IPS-18c (cell line): ENCODE data around the gene RPL28.
"Not testable (repeated sequence)": the region's sequence is repeated elsewhere in the genome, so short reads cannot be mapped to it uniquely, and the experiment has no call there.

Experiments
- H3K4me3 ChIP-seq: 2 replicates; pipeline ENCODE4 v1.7.0; 2013; ENCODE audit warnings: low read depth, mild to moderate bottlenecking, low read length, moderate library complexity; ENCODE audit not compliant: insufficient read depth
- H3K9me3 ChIP-seq: one replicate; pipeline ENCODE4 v1.6.1; 2013; ENCODE audit warnings: mild to moderate bottlenecking, low read length, moderate library complexity; ENCODE audit not compliant: control insufficient read depth, insufficient read depth

RPL28 gene

DNA sequence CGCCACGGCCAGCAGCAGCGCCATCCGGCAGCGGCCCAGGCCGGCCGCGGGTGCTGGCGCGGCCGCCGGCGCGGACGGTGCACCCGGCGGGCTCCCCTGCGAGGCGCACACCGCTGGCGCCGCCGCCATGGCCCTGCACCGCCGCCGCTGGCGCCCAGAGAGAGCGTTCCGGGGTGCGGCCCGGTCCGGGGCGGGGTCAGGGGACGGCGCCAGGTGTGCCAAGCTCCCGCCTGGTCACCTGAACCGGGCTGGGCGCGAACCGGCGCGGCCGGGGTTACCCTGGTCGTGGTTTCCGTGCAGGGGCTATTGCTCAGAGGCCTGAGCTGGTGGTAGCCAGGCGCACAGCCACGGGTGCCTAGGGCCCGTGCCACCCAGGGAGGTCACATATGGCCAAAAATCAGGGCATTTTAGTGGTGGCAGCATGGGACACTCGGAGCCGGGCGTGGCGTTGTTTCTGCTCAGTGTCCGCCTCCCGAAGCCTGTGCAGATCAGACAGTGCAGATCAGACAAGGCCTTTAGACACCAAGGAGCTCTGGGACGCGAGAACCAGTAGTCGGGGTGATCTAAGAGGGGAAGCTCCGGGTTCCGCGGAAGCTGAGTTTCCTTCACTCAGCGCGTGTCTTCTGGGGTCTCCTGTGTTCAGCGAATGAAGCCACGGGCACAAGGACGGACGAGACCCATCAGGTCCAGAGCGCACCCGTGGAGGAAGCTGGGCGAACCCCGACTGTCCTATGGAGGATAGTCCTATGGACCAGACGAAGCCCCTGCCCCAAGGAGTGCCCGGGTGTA, 1.4 kb upstream of the RPL28 start, which contains the start of gene TMEM238:
TMEM238 (minus strand) TSS at position 162 of the 789 bp plus-strand sequence; CDS start at position 129, 33 bp downstream.
- peak within 1 kb of the TSS; percentile 88 for H3K4me3 ChIP-seq
- H3K9me3 ChIP-seq, result no peaks in the 10 kb centered on the region

DNA sequence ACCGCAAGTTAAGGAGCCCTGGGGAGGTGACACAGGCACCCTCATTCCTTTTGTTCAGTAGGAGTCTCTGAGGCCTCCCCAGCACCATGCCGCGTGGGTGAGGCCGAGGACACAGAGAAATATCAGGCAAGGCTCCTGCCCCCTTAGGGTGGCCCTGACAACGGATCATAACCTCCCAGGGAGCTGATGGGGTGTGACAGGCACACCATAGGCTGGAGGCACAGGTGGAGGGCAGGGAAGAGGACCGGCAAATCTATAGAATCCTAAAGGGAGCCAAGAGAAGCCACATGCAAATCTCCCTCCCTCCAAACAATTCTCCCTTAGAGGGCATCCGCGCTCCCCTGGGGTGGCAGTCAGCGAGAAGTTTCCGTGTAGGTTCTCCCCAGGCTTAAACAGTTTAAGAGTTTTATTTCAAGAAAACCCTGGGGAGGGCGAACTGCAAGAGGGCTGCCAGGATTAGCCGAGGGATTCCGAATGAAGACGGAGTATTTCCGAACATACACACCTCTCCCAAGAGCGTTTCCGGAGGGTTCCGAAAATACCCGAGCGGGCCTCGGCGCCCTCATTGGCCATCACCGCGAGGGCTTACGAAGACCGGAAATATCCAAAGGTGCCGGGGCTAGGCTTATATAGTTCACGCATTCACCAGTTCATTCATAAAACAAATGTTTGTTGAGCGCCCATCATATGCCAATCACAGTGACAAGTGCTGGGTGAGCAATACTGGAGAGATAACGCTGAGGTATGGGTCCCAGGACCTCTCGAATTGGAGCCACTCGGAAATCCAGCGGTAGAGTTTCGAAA, 610 bp upstream of the RPL28 start:
- H3K9me3 ChIP-seq, result no peaks in the 10 kb centered on the region
- peak overlapping the region; percentile 88 for H3K4me3 ChIP-seq

DNA sequence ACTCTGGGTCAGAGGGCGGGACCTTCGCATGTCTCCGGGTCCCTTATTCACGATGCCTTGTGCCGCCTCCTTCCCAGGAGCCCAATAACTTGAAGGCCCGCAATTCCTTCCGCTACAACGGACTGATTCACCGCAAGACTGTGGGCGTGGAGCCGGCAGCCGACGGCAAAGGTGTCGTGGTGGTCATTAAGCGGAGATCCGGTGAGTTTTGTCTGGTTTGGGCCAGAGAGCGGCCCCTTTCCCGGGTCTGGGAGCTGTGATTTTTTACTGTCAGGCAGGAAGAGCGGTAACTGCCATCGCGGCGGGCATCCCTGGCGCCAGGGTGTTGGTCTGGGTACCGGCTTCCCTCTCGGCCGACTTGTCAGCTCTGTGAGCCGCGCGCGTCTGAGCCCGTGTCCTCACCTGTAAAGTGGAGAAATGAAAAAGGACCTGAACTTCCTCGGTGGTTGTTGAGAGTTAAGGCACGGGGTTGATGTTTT, 800 bp downstream of the RPL28 start:
- H3K9me3 ChIP-seq, result no peaks in the 10 kb centered on the region

DNA sequence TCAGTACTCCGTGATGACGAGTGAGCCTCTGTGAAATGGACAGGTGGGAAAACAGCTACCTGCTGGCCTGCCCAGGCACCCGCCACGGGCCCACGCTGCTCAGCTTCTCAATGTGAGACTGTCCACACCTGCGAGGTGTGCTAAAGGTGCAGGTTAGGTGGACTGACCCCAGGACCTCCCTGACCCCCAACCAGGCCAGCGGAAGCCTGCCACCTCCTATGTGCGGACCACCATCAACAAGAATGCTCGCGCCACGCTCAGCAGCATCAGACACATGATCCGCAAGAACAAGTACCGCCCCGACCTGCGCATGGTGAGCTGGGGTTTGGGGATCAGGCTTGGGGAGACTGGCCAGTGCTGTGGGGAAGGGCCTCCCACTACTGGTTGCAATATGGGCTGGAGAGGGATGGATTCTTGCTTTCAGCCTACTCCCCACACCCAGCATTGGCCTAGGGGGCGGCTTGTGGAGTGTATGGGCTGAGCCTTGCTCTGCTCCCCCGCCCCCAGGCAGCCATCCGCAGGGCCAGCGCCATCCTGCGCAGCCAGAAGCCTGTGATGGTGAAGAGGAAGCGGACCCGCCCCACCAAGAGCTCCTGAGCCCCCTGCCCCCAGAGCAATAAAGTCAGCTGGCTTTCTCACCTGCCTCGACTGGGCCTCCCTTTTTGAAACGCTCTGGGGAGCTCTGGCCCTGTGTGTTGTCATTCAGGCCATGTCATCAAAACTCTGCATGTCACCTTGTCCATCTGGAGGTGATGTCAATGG, 2.2 kb downstream of the RPL28 start:
- H3K4me3 ChIP-seq, result peak overlapping the region; percentile 88
- H3K9me3 ChIP-seq, result no peaks in the 10 kb centered on the region

More for the DNA sequence above, 800 bp downstream of the RPL28 start:
- H3K4me3 ChIP-seq, result peak overlapping the region; percentile 88

DNA sequence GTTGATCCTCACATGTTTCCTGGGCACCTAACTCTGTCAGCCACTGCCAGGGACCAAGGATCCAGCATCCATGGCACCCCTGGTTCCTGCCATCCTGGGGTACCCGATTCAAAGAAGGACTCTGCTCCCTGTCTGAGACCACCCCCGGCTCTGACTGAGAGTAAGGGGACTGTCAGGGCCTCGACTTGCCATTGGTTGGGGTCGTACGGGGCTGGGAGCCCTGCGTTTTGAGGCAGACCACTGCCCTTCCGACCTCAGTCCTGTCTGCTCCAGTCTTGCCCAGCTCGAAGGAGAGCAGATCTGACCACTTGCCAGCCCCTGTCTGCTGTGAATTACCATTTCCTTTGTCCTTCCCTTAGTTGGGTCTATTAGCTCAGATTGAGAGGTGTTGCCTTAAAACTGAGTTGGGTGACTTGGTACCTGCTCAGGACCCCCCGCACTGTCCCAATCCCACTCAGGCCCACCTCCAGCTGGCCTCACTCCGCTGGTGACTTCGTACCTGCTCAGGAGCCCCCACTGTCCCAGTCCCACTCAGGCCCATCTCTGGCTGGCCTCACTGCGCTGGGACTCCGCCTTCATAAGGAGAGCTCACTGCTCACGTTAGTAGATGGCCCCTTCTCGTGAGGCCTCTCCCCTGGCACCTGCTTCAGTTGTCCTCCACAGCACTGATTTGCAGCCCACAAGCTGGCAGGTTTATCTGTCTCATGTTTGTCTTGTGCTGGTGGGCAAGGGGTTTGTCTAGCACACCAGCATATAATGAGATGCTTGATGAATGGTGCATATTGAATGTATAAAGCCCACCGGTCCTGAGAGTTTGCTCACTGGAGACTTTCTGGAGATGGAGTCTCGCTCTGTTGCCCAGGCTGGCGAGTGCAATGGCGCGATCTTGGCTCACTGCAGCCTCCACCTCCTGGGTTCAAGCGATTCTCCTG, 3.9 kb downstream of the RPL28 start:
- H3K4me3 ChIP-seq, result peak overlapping the region; percentile 4; the same call in 1 of the 2 replicates

DNA sequence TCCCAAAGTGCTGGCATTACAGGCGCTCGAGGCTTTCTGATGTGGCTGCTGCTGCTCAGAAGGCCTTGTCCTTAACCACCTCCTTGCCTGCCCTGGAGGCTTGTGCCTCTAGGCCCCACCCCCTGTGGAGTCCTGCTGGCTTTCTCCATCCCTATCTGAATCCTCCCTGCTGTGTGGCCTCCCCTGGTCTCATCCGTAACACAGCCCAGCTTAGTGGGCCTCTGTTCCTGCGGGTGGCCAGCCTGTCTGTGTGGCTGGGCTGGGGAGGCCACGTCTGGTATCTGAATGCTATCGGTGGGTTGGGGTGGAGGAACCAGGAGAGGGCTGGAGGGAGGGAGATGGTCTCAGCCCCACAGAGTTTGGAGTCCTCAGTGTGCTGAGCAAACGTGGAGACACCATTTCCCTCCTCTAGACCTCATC, 4.7 kb downstream of the RPL28 start:
- Histone ChIP-seq H3K4me3 (no peak overlapping the region), H3K9me3 (no peaks in the 10 kb centered on the region)

More for the DNA sequence above, 3.9 kb downstream of the RPL28 start:
- H3K9me3 ChIP-seq, result no peaks in the 10 kb centered on the region

DNA sequence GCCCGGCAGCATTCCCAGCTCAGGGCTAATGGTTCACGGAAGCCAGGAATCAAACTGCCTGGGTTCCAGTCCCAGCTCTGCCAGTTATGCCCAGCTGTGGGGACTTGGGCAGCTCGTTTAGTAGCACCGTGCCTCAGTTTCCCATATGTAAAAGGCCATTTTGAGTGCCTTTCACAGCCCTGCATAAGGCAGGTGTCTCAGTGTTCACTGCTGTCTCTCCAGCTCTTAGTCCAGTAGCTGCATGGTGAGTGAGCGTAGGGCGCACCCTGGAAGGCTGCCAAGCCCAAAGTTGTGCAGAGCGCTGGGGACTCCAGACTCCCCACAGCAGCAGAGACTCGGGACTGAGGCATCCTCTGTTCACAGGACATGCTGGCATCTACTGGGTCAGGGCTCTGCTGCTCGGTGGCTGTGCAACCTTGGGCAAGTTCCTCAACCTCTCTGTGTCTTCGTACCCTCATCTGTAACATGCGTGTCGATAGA, 5.5 kb downstream of the RPL28 start:
- no peaks in the 10 kb centered on the region for H3K9me3 ChIP-seq

DNA sequence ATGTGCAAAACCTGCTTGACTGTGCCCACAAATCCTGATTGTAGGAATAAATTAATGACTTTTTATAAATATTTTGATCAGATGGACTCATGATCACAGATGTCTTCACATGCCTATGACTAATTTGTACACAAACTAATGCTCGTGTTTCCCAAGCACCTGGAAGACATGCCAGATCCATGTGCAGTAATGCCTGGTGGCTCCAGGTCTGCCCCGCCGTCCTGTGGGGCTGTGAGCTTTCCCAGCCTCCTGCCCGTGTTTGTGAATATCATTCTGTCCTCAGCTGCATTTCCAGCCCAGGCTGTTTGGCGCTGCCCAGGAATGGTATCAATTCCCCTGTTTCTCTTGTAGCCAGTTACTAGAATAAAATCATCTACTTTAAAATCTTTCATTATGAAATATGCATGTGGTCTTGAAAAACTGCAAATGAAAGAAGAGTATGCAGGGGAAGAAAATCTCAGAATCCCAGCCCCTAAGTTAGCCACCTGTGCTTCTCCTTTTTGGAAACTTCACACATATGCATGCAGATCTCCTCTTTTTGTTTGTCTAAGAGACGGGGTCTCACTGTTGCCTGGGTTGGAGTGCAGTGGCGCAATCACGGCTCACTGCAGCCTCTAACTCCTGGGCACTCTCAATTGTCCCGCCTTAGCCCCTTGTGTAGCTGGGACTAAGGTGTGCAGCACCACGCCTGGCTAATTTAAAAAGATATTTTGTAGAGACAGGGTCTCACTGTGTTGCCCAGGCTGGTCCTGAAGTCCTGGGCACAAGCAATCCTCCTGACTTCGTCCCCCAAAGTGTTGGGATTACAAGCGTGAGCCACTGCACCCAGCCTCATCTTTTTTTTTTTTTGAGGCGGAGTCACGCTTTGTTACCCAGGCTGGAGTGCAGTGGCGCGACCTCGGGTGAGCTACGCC, 6.2 kb downstream of the RPL28 start:
- H3K4me3 ChIP-seq, result no peak overlapping the region
- H3K9me3 ChIP-seq, result no peaks in the 10 kb centered on the region

More for the DNA sequence above, 5.5 kb downstream of the RPL28 start:
- no peak overlapping the region for H3K4me3 ChIP-seq

DNA sequence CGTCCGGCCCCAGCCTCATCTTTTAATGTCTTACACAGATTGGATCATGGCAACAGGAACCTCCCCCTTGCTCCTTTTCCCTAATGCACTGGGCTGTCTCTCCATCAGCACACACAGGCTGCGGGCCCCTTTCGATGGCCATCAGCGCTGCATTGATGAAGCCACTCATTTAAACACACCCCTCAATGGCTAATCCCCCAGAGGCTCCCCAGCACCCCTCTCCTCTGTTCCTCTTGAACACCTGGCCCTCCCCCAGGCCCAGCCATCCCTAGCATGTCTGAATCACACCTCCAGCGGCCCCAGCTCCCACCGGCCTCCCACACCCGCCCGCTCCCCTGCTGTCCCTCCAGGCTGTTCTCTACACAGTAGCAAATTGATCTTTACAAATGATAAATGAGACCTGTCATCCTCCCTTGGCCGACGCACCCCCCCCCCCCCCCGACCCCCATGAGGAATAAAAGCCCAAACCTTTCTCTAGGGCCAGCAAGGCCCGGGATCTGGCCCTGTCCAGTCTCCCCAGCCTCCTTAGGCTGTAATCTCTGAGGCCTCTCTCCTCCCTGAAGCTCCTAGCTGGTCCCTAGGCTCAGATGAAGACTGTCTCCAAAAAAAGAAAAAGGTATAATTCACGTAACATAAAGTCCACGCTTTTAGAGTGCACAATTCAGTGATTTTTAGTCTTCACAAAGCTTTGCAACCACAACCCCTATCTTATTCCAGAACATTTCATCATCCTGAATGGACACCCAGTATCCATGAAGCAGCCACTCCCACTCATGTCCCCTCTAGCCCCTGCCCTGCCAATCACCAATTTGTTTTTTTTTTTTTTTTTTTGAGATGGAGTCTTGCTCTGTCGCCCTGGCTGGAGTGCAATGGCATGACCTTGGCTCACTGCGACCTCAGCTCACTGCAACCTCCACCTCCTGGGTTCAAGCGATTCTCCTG, 7.4 kb downstream of the RPL28 start:
- Histone ChIP-seq H3K9me3 (no peaks in the 10 kb centered on the region), H3K4me3 (no peak overlapping the region)

DNA sequence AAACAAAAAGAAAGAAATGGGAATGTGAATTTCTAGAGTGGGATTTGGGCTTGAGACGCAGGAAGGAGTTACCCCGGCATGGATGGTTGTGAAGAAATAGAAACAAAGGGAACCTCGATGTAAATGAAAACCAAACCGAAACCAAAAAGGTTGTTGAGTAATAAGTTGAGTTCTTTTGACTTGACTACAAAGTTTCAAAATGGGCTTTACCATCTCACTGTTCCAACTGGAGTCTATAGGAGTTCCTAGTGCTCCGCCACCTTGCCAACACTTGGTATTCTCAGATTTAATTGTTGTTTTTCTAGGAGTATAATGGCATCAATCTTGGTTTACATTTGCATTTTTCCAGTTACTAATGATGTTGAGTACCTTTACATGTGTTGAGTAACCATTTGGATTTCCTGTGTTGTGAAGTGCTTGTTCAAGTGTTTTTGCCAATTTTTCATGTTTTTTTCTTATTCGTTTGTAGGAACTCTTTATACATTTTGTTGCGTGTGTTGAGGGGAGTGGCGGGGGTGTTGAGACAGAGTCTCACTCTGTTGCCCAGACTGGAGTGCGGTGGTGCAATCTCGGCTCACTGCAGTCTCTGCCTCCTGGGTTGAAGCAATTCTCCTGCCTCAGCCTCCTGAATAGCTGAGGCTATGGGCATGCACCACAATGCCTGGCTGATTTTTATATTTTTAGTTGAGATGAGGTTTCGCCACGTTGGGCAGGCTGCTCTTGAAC, 12.6 kb downstream of the RPL28 start:
- peaks cover under 1% of the 10 kb centered on the region for H3K9me3 ChIP-seq
- H3K4me3 ChIP-seq, result no peak overlapping the region

DNA sequence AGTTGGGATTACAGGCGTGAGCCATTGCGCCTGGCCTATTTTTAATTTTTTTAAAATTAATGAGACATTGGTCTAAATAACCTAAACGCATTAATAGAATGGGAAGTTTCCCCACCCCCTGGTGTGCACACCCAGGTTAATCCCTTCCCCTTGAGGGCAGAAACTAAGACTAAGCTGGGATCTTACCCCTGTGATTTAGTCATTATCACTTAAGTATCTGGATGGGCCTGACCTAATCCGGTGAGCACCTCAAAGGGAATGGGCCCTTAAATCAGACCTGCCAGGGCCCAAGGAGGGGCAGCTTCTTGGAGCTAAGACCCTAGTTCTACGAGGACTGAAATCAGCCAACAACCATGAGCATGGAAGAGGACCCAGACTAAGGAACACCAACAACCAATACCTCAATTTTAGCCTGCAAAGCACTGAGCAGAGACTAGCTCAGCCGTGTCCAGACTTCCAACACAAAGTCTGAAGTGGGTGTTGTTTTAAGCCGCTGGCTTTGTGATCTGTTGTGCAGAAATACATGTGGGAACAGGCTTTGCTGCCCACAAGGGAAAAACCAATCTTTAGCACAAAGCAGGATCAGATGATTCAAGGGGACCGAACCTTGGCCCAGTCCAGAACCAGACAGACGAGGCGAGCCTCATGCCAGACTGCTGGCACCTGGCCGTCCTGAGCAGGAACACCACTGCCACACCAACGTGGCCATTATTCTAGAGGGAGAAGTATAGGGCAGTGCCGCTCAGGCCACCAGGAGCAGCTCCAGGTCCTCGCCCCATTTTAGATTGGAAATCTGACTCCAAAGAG, 14.8 kb downstream of the RPL28 start:
- Histone ChIP-seq H3K4me3 (no peak overlapping the region), H3K9me3 (peaks cover 2% of the 10 kb centered on the region)

DNA sequence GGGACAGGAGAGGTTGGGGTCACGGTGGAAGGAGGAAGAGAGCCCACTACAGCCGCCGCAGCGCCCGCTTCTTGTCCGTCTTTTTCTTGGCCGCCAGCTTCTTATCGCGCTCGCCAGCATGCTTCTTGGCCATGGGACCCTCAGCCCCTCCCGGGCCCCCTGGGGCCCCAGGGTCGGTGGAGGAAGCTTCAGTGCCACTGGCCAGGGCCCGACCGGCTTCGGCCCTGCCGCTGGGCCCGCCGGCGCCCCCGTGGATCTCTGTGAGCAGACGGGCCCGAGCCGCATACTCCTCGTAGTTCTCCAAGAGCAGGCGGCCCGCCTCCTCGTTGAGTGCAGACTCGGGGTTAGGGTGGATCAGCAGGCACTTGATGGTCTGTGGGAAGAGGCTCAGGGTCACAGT, 15.7 kb downstream of the RPL28 start:
- H3K9me3 ChIP-seq, H3K4me3 ChIP-seq: not testable (repeated sequence)

DNA sequence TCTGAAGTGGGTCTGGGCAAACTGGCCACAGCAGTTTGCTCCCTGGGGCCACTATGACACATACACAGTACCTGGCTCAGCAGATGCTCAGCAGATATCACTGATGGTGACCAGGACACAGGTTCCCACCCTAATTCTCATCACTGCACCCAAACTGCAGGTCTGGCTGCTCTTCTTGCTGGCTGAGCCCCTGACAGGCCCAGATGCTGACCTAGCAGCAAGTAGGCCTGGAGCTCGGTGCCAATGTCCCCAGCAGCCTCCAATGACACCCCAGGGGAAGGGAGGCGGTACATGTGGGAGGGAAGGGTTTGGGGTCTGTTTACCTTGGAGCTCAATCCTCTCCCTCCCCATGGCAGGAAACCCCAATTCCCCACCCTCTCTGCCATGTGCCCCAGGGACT, 16.8 kb downstream of the RPL28 start:
- Histone ChIP-seq H3K4me3 (no peak overlapping the region), H3K9me3 (peaks cover 2% of the 10 kb centered on the region)
